HAP-1 (cell line): ENCODE results near the gene SH2B3.
"Not testable (repeated sequence)": the region's sequence is repeated elsewhere in the genome, so short reads cannot be mapped to it uniquely, and the experiment has no call there.

Experiments
- DNase-seq, 2 experiments: peaks; one replicate each; pipeline ENCODE4 v3.0.0-alpha.2; 2016 to 2020; ENCODE audit warnings: low spot score in 2 of 2
- H3K27me3 ChIP-seq: fragments of 250-450 bp; sonication (Bioruptor Pico); 2 replicates; pipeline ENCODE4 v1.5.1; 2020; ENCODE audit warnings: low read depth, mild to moderate bottlenecking, moderate library complexity
- H3K36me3 ChIP-seq: fragments of 250-450 bp; sonication (Bioruptor Pico); replicated peaks from 2 replicates; pipeline ENCODE4 v1.5.1; 2020; ENCODE audit warnings: mild to moderate bottlenecking
- H3K4me1 ChIP-seq: fragments of 250-450 bp; sonication (Bioruptor Pico); 2 replicates; pipeline ENCODE4 v1.5.1; 2020; ENCODE audit warnings: mild to moderate bottlenecking
- H3K4me3 ChIP-seq: fragments of 250-450 bp; sonication (Bioruptor Pico); 2 replicates; pipeline ENCODE4 v1.5.1; 2020; ENCODE audit warnings: mild to moderate bottlenecking, moderate library complexity
- H3K9me3 ChIP-seq: fragments of 250-450 bp; sonication (Bioruptor Pico); 2 replicates; pipeline ENCODE4 v1.5.1; 2020; ENCODE audit warnings: mild to moderate bottlenecking, moderate library complexity
- in situ Hi-C: fragments of 300-500 bp; cut with MboI; formaldehyde crosslinking; loops from 3 replicates; pipeline ENCODE4 v1.14.3; 2020; ENCODE audit warnings: low sequenced_read_pairs, inconsistent platforms, mixed read lengths

Gene SH2B3

DNA sequence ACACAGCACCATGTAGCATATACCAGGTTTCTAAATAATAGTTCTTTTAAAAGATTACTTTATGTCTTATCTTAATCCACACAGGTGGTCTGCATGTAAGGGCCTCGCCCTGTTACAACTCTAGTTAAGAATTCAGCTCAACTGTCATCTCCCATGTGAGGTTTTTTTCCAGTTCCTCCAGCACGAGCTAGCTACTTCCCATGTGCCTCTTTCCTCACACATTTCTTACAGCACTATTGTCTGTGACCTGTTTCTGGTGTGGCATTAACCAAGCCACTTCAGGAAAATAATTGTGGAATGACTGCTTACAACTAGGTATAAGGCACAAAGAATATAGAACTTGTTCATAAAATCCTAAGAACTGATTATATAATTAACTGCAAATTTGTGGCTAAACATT, 65.5 kb downstream of the SH2B3 start:
- H3K4me1 ChIP-seq: no peaks in the 10 kb centered on the region
- H3K27me3 ChIP-seq: no peaks in the 10 kb centered on the region
- H3K4me3 ChIP-seq: no peak overlapping the region
- peaks cover 46% of the 10 kb centered on the region for H3K36me3 ChIP-seq
- no peak for DNase-seq
- no peaks in the 10 kb centered on the region for H3K9me3 ChIP-seq
- in situ Hi-C loops: no loop called here

DNA sequence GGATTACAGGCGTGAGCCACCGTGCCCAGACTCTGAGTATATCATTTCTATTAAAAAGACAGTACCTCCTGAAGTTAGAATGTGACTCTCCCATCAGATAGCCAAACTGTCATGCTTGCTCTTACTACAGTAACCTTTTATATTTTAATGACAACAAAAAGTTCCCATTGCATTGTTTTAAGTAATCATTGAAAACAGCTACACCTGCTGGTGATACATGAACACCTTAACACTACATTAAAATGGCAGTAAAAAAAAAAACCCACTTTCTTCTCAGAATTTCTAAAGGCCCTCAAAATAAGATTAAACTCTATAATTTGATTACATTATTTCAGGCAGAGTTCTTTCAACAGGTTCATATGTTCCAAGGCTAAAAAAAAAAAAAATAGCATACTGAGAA, 76.7 kb downstream of the SH2B3 start:
- H3K27me3 ChIP-seq: no peaks in the 10 kb centered on the region
- H3K4me1 ChIP-seq: no peaks in the 10 kb centered on the region
- no peak for DNase-seq
- H3K4me3 ChIP-seq: no peak overlapping the region
- H3K9me3 ChIP-seq: no peaks in the 10 kb centered on the region
- in situ Hi-C loops: no loop called here
- H3K36me3 ChIP-seq: peaks cover 49% of the 10 kb centered on the region

DNA sequence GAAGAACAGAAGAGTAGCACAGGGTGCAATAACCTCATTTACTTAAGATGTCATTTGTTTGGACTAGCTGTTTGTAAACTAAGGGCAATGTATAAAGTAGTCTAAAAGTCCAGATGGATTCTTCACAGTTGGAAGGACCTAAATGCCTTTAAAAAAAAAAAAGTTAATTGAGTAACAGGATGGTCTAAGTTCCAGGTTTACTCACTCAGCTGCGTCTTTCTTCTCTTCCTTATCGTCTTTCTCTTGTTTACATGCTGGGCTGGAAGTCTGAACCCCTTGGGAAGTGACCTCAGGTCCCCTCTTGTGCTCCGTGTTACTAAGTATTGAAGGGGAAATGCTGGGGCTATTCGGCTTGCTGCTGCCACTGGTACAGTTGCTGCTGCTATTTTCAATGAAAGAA, 82.5 kb downstream of the SH2B3 start:
- Histone ChIP-seq H3K36me3 (peaks cover 66% of the 10 kb centered on the region), H3K9me3 (no peaks in the 10 kb centered on the region), H3K4me1 (no peaks in the 10 kb centered on the region), H3K27me3 (no peaks in the 10 kb centered on the region), H3K4me3 (no peak overlapping the region)
- in situ Hi-C loops: no loop called here
- DNase-seq: no peak

DNA sequence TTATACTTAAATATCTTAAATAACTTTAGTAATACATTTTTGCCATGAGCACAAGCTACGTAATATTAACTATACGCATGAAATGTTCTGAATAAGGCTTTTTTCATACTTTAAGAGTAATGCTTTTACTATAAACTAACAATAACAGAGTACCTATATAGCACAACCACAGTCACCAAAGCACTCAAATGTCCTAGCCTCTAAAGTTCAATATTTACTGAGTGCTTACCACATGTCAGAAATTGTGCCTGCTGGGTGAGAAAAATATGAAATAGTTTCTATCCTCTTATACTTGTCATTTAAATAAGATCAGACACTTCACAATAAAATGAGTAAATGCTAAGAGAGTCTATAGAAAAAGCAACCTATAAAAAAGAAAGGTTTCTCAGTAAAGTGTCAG, 83.1 kb downstream of the SH2B3 start:
- Histone ChIP-seq H3K4me3 (no peak overlapping the region), H3K27me3 (no peaks in the 10 kb centered on the region), H3K4me1 (no peaks in the 10 kb centered on the region), H3K36me3 (peaks cover 63% of the 10 kb centered on the region), H3K9me3 (no peaks in the 10 kb centered on the region)
- in situ Hi-C loops: no loop called here
- no peak for DNase-seq

DNA sequence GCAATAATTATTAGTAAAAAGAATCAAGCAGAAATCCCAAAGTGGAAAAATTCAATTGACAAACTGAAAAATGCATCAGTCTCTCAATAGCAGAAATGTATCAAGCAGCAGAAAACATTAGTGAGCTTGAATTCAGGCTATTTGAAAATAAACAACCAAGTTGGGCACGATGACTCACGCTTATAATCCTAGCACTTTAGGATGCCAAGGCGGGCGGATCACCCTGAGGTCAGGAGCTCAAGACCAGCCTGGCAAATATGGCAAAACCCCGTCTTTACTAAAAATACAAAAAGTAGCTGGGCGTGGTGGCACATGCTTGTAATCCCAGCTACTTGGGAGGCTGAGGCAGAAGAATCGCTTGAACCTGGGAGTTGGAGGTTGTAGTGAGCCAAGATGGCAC, 87.3 kb downstream of the SH2B3 start:
- H3K4me3 ChIP-seq, DNase-seq, H3K27me3 ChIP-seq, in situ Hi-C loops, H3K9me3 ChIP-seq, H3K4me1 ChIP-seq: not testable (repeated sequence)
- peaks cover 41% of the 10 kb centered on the region for H3K36me3 ChIP-seq

DNA sequence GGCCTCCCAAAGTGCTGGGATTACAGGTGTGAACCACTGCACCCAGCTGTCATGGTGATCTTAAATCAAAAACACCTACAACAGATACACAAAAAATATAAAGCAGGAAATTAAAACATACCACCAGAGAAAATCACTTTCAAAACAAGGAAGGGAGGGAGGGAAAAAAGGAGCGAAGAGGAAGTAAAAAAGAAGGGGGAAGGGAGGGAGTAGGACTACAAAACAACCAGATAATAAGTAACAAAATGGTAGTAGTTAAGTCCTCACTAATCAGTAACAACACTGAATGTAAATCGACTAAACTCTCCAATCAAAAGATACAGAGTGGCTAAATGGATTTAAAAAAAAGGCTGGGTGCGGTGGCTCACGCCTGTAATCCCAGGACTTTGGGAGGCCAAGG, 89.0 kb downstream of the SH2B3 start:
- Histone ChIP-seq H3K9me3 (no peaks in the 10 kb centered on the region), H3K36me3 (peaks cover 32% of the 10 kb centered on the region), H3K27me3 (no peaks in the 10 kb centered on the region), H3K4me3 (no peak overlapping the region), H3K4me1 (no peaks in the 10 kb centered on the region)
- no peak for DNase-seq
- in situ Hi-C loops: no loop called here
